HG02943 (cell line): ENCODE data around the gene TXNDC2.
"Not testable (repeated sequence)": the region's sequence is repeated elsewhere in the genome, so short reads cannot be mapped to it uniquely, and the experiment has no call there.

Experiments used
- ATAC-seq: cut with Tn5 transposase; IDR thresholded peaks from one replicate; pipeline ENCODE4 v1.9.1; 2021; ENCODE audit warnings: mild to moderate bottlenecking, low read depth, moderate library complexity; ENCODE audit not compliant: unreplicated experiment

TXNDC2 gene

DNA sequence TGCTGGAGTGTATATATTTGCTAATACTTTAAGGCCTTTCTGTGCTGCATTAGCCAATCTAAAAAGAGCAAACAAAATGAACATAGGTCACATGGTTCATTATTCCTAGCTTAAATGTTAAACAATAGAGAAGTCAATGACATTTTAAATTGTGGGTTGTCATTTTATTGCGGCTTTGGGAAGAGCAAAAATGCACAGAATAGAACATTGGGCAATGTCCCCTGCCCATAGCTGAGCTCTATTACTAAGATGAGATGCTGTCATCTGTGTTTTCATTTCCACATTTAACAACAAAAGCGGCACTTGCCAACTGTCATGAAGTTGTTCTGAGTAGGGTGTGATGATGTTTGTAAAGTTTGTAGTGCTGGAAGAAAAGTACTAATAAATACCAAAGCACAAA is 24.9 kb downstream of the TXNDC2 start:
- ATAC-seq = no peak

DNA sequence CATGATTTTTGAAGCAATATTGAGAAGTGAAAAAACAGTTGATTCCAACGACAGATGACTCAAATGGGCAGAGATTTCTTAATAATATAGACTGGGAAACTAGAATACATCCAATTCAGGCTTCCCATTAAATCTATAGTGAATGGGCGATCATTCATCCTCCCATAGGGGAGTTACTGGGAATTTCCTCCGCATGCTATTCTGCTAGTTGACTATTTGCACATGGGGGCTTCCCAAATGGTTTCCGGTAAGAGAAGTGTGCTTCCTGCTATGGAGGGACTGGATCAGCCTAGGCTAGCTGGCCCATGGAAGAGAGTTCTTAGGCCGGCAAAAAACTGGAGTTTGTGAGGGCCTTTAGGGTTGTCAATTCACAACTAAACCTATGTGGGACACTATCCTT is 25.5 kb downstream of the TXNDC2 start:
- no peak for ATAC-seq

DNA sequence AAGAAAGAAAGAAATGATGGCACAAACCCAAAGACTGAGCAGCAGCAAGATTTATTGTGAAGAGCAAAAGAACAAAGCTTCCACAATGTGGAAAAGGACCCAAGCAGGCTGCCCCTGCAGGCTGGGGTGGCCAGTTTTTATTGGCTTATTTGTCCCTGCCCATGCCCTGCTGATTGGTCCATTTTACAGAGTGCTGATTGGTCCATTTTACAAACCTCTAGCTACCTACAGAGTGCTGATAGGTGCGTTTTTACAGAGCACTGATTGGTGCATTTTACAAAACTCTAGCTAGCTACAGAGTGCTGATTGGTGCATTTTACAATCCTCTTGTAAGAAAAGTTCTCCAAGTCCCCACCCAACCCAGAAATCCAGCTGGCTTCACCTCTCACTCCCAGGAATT is 26.5 kb downstream of the TXNDC2 start:
- ATAC-seq = not testable (repeated sequence)

DNA sequence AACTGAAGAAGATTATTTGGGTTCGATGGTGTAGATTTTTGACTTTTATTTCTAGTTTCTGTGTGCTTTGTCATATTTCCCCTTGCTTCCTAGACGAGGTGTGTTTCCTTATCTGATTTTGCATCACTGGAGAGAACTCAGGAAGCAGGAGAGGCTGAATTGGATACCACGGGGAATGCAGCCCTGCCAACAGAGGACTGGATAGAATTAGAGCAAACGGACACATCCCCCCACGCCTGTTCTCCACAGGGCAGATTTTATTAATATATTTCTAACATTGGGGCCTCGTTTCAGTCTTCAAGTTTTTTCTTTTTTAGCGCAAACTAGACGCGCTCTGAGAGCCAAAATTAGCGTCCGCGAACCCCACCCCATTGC is 27.4 kb downstream of the TXNDC2 start:
- ATAC-seq = no peak

DNA sequence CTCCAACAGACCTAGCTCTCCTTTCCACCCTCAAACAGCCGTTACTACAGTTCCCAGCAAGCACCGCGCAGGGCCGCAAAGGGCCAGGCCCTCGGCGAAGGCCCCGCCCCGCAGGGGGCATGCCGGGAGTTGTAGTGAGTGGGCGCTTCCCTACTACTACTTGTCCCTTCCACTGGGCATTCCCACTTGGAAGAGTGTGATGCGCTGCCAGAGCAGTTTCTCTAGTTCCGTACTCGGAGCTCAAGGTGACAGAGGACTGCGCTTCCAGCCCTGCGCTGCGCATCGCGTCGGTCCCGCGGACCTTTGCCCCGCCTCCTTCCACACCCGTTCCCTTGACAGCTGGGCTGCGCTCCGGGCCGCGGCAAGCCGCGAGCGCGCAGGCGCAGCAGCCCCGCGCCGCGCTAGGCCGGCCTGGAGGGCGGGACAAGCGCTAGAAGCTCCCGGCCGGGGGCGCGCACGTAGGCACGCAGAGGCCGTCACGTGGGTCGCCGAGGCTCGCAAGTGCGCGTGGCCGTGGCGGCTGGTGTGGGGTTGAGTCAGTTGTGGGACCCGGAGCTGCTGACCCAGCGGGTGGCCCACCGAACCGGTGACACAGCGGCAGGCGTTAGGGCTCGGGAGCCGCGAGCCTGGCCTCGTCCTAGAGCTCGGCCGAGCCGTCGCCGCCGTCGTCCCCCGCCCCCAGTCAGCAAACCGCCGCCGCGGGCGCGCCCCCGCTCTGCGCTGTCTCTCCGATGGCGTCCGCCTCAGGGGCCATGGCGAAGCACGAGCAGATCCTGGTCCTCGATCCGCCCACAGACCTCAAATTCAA is 28.0 kb downstream of the TXNDC2 start, which contains the start of gene VAPA:
Gene VAPA, plus strand, starts transcription at position 491 of the 808 bp plus-strand sequence. Its CDS starts 241 bp downstream, at position 732.
- peak; percentile 83 for ATAC-seq

DNA sequence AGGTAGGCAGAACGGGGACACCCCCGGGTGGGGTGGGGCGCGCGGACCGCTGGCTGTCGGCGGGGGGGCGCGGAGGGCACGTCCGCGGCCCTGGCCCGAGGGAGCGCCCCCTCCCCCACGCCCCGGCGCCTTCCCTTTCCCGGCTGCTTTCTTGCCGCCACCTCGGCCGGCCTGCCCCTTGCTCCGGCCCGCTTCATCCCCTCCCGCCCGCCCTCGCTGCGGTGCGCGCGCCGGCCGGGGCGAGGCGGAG is 28.5 kb downstream of the TXNDC2 start:
- ATAC-seq = peak; percentile 26

DNA sequence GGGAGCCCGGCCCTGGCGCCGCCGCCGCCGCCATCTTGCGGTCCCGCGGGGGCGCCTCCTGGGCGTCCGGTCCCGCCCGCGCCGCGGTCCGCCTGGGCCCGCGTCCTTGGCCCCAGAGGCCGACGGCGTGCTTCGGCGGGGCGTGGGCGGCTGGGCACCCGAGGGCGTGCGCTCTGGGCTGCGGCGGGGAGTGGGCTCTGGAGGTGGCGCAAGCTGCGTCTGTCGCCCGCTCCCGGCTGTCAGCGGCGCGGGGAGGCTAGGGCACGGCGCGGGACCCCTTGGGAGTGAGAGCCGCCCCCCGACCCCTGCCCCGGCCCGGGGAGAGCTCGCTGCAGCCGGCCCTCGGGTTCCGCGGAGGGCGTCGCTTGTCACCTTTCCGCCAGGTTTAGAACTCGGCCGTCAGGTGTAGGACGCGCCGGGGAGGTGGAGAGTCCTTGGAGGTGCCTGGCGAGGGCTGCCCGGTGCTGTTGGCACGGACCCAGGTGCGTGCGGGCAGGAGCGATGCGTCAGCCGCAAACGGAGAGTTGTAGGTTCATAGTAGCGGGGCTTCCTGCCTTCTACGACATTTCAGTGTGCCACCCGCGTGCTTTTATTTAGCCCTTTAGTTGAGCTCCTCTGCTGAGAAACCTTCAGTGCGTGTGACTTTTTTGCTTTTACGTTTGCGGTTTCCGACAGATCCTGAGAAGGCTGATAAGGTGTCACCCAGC is 29.0 kb downstream of the TXNDC2 start:
- peak; percentile 29 for ATAC-seq

DNA sequence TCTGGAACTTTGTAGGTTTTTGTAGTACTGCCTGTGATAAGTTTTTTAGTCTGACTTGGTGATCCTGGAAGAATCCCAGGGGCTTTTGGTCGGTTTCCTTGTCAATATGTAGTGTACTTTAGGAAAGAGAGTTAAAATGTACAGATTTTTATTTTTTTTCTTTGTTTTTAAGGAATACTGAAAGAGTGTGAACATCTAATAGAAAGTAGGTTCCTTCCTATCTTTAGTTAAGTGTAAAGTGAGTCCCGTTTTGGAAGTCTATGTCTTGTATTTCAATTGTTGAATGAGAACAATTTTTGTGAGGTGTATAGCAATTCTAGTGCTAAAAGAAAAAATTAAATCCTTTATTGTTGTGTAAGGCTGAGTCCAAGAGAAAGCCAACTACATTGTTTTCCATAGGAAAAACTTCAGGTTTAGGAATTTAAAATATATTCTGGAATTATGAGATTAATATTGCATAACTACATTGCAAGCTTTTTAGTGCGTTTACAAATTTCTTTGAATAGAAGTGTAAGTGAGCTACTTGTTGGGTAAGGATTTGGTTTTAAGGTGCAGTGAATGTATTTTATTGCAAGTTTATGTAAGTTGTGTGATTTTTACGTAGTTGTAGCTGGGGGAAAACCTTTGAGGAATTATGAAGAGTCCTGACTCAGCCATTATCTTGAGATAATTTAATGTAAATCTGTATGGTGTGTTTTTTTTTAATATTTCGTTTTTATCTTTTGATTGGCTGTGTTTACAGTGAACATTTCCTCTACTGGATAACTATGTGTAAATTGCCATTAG is 29.7 kb downstream of the TXNDC2 start:
- ATAC-seq = no peak

DNA sequence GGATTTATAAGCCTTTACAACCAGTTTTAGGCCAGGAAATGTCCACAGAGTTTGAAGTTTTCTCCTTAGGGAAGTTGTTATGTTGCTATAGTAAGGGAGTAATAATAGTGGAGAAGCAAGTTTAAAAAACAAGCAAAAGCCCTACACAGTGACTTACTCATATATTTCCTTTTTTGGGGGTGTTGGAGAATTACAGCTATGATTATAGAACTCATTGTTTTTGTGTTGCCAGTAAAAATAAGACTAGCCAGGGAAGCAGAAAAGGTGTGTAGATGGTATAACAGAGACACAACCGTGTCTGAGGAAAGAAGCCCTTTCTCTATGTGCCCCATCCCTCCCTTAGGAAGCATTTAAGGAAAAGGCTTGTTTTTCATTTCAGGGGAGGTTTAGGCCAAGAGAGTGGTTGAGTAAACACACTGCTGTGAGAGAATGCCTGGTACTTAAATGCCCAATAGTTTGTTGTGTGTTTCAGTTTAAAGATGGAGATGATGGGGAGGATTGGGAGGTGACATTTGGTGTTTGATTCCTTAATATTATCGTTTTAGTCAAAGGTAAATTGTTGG is 30.4 kb downstream of the TXNDC2 start:
- no peak for ATAC-seq

DNA sequence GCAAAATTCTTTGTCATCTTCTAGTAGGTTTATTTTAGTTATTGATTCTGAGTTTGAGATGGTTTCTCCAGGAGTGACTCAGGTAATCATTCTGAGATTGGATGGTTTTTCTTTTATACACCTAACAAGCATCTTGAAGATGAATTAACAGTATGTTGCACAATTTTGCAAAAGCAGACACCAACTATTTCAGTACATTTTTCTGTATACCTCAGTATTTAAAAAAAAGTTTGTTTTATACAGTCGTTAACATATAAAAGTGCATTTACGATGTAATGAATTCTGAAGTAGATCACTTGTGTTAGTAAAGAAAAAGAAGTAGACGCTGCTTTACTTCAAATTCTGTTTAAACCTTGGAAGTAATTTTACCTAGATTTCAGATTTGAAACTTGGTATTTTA is 31.0 kb downstream of the TXNDC2 start:
- ATAC-seq = no peak

DNA sequence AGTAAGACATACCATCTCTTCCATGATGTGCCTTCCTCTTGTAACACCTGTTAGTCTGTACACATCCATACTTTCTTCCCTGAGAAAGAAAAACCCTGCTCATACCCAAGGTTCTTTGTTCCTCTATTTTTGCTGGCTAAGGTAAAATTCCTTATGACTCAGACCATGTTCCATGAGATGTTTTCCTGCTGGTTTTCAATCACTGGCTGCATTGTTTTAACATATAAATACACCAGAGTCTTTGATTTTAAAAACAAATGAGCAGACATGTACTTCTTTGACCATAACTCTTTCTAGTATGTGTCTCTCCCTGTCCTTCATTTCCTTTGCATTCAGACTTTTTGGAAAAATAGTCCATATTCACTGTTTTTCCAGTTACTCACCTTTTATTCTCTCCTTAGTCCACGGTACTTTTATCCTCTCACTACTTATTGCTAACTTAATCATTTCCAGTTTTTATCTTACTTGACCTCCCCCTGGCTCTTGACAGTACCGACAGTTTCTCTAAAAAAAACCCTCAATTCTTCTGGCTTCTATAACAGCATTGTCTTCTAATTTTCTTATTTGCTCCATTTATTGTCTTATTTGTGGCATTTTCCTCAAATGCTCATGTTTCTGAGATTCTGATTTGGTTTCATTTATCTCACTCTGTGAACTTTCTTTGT is 32.4 kb downstream of the TXNDC2 start:
- ATAC-seq = no peak

DNA sequence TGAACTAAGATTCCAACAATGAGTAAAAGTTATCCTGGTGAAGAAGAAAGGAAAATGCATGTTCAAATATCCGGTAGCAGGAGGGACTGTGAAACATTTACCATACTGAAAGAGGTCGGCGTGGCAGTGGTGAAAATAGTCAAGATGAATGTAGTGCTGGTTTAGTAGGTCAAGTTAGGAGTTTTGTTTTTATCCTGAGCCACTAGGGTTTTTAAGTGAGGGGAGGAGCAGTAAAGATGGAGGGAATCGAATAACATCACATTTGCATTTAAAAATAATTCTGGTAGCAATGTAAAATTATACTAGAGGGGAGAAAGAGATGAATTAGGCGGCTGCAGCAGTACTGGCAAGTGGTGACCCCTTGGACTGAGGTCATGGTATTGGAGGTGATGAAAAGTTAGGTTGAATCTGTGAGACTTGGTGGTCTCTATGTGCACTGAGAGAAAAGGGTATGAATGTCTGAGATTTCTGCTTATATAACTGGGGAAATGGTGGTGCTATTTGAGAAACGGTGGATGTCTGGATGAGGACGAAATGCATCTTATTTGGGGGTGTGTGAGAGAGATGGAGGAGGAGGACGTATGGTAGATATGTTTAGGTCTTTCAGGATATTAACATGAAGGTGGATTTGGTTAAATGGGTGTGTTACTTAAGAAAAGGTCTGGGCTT is 33.9 kb downstream of the TXNDC2 start:
- ATAC-seq = no peak

DNA sequence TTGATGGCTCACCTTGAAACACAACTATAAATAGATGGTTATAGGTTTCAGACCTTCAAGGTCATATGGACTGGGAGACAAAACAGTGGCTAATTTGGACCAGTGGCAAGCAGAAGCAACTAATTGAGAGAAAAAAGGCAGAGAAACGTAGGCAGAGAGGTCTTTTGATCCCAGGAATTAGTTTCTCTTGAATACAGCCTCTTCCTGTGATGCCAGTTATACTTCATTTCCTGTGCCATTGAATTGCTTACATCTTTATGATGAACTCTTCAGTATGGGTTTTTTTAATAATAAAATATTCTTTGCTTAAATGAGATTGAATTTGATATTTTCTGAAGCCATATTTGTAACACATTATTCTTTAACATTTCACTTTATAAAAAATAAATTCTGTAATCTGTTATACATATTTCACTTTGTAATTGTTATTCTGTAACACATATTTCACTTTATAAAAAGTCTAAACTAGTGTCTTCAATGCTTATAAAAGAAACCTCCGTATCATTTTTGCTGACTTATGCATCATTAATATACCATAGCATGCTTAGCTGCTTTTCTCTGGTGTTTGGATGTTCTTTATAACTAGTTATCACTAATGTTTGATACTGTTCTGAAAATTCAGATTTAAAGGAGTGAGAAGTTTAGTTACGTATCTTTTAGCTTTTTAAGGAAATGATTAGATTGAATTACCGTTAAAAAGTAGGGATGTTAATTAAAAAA is 37.0 kb downstream of the TXNDC2 start:
- ATAC-seq = no peak

DNA sequence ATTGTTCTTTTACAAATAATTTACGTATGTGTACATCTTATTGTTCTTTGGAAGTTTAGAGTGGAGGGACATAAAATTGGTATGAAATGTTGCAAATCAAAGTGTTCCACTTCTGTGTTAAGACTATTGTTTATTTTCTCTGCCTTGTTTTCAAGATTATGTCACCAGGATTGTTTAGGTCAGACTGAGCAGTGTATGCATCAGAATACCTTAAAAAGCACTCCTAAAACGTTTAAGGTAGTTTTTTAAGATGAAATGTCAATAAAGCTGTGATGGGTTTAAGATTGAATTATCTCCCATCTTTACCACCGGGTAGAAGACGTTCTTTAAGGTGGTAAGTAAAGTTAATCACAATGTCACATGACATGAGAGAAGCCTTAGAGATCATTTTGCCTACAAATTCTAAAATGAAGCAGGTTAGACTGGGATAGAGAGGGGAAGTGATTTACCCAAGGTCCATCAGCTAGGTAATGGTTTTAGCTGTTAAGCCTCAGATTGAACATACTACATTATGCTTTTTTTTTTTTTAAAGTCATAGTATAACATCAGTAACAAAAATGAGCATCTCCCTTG is 38.7 kb downstream of the TXNDC2 start:
- no peak for ATAC-seq

DNA sequence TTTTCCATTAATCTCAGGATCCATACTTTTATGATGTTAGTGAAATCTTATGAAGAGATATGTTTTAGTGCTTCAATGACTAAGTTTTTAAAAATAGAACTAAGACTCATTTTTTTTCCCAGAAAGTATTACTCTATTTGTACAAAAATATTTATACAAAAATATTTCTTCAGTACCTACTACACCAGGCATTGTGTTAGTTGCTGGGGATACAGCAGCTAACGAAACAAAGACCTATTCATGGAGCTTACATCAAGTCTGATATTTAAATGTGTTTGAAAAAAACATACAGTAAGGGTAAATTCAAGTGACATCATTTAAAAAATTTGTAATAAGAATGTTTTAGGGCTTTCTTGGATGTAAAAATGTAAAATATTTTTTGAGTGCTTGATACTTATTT is 39.6 kb downstream of the TXNDC2 start:
- ATAC-seq = no peak

DNA sequence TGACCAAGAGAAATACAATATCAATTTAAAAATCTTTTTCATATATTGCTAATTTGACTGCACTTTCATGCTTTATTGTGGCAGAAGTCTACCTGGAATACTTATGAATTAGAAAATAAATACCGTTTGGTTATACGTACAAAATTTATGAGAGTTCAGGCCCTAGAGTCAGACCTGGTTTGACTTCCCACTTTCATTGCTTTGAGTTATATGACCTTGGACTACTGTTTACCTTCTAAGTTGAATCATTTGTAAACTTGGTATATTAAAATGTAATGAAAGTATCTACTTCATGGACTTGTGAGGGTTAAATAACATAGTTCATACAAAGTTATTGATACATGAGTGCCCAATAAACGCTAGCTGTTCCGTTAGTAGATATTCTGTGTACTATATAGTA is 40.0 kb downstream of the TXNDC2 start:
- no peak for ATAC-seq

DNA sequence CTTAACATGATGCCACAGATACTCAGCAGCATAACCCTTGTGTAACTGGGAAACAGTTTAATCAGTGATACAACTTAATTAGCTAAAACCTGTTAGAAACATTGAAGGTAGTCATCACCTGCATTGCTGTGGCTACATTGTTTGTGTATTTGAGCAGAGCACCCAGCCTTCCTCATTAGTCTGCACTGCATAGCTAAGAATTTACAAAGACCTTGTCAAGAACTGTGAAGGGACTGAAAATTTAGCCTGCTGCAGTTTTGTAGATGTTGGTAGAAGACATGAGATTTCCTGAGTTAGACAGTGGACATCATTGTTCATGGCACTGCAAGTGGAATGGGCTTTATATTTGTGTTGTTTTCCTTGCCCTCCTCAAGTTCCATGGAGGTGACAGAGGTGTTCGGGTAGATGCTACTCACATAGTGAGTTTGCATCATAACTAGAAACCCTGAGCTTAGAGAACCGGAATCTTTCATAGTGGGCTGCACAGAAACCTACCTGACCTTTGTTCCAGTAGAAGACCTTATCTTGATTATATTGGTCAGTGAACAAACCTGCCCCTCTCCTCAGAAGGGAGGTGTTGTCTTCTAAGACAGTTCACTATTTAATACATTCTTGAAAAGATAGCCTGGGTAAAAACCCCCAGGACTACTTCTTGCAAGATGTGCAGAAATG is 40.6 kb downstream of the TXNDC2 start:
- no peak for ATAC-seq

DNA sequence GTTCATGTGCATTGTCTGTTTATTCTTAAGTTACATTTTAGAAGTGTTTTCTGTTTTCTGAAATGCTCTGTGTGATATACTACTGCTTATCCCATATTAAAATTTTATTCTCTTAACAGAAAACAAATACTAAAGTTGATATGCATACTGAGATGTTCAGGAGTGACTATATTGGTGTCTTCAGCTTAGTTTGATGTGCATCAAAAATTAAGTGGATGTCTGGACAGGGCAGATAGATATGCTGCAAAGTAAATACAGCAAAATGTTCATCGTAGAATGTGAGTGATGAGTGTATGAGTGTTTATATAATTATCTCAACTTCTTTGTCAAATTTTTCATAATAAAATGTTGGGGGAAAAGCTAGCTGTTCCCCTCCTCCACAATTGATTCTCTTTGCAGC is 41.2 kb downstream of the TXNDC2 start:
- ATAC-seq = no peak
